Measurements from ENCODE around the gene CCDC70. TPM values are rescaled to one million over a fixed set of nuclear protein-coding genes. Genes with fewer than 3 reads are reported as not detected.

The CCDC70 gene
- not detected in 2 replicates for total RNA-seq

DNA sequence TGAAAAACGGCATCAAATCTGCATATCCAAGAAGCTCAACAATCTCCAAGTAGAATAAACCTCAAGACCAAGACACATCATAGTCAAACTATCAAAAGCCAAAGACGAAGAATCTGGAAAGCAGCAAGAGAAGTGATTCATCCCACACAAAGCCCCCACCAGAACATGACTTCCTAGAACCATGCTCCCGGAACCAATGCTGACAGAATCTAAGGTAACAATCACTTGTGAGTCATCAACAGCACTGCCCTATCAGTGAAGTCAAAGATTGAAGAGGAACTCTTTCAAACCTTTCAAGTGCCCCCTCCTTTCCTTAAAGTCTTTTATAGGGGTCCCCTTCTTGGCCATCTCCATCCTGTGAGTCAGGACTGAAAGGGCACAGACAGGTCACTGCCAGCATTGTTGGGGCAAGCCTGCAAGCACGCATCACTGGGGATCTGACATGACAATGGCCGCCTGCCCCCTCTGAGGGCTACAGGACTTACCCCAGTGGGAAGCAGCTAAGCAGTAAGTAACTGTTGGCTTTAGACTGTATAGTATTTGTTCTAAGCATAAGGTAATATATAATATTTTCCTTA, at the start of gene CCDC70:
Gene CCDC70 (plus strand): TSS at position 247 of the 578 bp plus-strand sequence. CDS start 3,443 bp downstream, outside the sequence.

DNA sequence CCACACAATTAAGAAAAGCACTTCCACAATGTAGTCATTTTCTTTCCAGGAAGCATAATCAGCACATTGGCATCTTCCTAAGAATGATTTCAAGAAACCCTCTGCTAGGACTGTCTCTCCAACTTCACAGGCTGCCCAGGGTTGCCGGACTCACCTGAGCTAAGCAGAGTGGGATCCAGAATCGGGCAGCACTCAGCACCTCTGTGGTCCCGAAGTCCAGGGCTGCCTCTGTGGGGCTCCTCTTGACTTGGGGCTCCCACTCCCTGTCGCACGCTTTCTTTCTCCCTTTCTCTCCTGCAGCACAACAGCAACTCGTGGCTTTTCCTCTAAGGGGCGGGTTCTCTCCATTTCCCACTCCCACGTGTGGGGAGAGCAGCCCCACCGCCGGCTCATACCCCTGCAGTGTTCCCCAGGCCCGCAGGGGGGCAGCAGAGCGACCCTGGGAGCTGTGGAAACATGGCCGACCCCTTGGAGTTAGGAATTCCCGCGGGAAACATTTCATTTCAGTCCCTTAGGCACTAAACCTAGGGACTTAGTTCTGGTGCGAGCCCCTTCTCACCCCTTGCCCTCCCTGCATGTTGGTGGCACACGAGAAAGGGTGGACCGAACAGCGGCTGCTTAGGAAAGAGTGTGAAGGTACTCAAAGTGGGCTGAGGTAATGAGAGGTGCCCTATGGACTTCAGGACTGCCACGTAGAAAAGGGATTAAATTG, 16.8 kb upstream of the CCDC70 start, which contains the start of gene TMEM272:
Gene TMEM272 (minus strand): TSS at position 316 of the 712 bp plus-strand sequence. CDS start 6,647 bp downstream, outside the sequence.

Other genes with a start within 250 kb of the CCDC70 start
- 6.8 and 8.9 TPM in 2 replicates for gene DHRS12, start 57.8 kb upstream of the CCDC70 start, total RNA-seq
- not detected in 2 replicates for gene TMEM272, start 16.8 kb upstream of the CCDC70 start, total RNA-seq
- 1.4 and 4.4 TPM in 2 replicates for gene ATP7B, start 149.5 kb downstream of the CCDC70 start, total RNA-seq
- gene ALG11, start 150.4 kb downstream of the CCDC70 start, total RNA-seq, result 10.7 and 13.4 TPM in 2 replicates
- gene UTP14C, start 162.7 kb downstream of the CCDC70 start, total RNA-seq, result 4.7 and 4.9 TPM in 2 replicates

Measured in hair follicular keratinocyte (primary cell).